Neuronal stem cell (in vitro differentiated cells): ENCODE measurements around the gene YOD1.

Experiments used
- DNase-seq: peaks from one replicate; pipeline ENCODE4 v3.0.0-alpha.2; 2013; ENCODE audit warnings: low spot score
- H2AFZ ChIP-seq: one replicate; pipeline ENCODE4 v1.6.1; 2013; ENCODE audit warnings: mild to moderate bottlenecking, low read length, inconsistent platforms
- H2AK5ac ChIP-seq: 2 replicates; pipeline ENCODE4 v1.6.1; 2013; ENCODE audit warnings: low read depth, mild to moderate bottlenecking, inconsistent platforms, low read length, moderate library complexity, mixed read lengths
- H2BK120ac ChIP-seq: 2 replicates; pipeline ENCODE4 v1.6.1; 2013; ENCODE audit warnings: low read depth, mild to moderate bottlenecking, inconsistent platforms, low read length, moderate library complexity, mixed read lengths
- H2BK12ac ChIP-seq: one replicate; pipeline ENCODE4 v1.6.1; 2013; ENCODE audit warnings: low read length, inconsistent platforms
- H2BK15ac ChIP-seq: 2 replicates; pipeline ENCODE4 v1.6.1; 2013; ENCODE audit warnings: mild to moderate bottlenecking, low read length, inconsistent platforms, mixed read lengths
- H2BK5ac ChIP-seq: one replicate; pipeline ENCODE4 v1.6.1; 2013; ENCODE audit warnings: inconsistent platforms, mild to moderate bottlenecking, low read length, moderate library complexity
- H3K14ac ChIP-seq: one replicate; pipeline ENCODE4 v1.6.1; 2013; ENCODE audit warnings: low read length, inconsistent platforms
- H3K18ac ChIP-seq: 2 replicates; pipeline ENCODE4 v1.6.1; 2013; ENCODE audit warnings: low read length, inconsistent platforms
- H3K23ac ChIP-seq: 2 replicates; pipeline ENCODE4 v1.6.1; 2013; ENCODE audit warnings: low read depth, mild to moderate bottlenecking, mixed read lengths, low read length, inconsistent platforms; ENCODE audit not compliant: poor library complexity
- H3K27ac ChIP-seq: replicated peaks from 3 replicates; pipeline ENCODE4 v1.5.1; 2013; ENCODE audit warnings: low read length, inconsistent platforms
- H3K27me3 ChIP-seq, 3 experiments: 2 replicates each; pipeline ENCODE4 v1.6.1; 2013; ENCODE audit warnings: low read length in 3 of 3, mild to moderate bottlenecking in 2 of 3, inconsistent platforms in 1 of 3, low read depth in 1 of 3, mixed read lengths in 1 of 3, moderate library complexity in 1 of 3; ENCODE audit not compliant: control insufficient read depth in 3 of 3, insufficient read depth in 3 of 3
- H3K36me3 ChIP-seq, 2 donors: replicated peaks in 1 of 2; 2 replicates each; pipeline ENCODE4 v1.6.1; 2013; ENCODE audit warnings: low read length in 2 of 2; ENCODE audit not compliant: control insufficient read depth in 2 of 2, insufficient read depth in 2 of 2
- H3K4ac ChIP-seq: 2 replicates; pipeline ENCODE4 v1.6.1; 2013; ENCODE audit warnings: inconsistent platforms, mild to moderate bottlenecking, low read length, moderate library complexity
- H3K4me1 ChIP-seq, 2 donors: 1 replicate in 1 of 2; 2 replicates in 1 of 2; pipeline ENCODE4 v1.6.1; 2013; ENCODE audit warnings: low read length in 2 of 2, low read depth in 1 of 2; ENCODE audit not compliant: control insufficient read depth in 2 of 2, insufficient read depth in 1 of 2
- H3K4me2 ChIP-seq: one replicate; pipeline ENCODE4 v1.6.1; 2013; ENCODE audit warnings: mild to moderate bottlenecking, low read length, inconsistent platforms; ENCODE audit not compliant: insufficient read depth, poor library complexity, severe bottlenecking
- H3K4me3 ChIP-seq, 2 donors: 2 replicates each; pipeline ENCODE4 v1.5.1; 2013; ENCODE audit warnings: low read length in 2 of 2, mild to moderate bottlenecking in 2 of 2, inconsistent platforms in 1 of 2, moderate library complexity in 1 of 2
- H3K79me1 ChIP-seq: one replicate; pipeline ENCODE4 v1.6.1; 2013; ENCODE audit warnings: low read depth, mild to moderate bottlenecking, inconsistent platforms, low read length, moderate library complexity
- H3K9ac ChIP-seq: one replicate; pipeline ENCODE4 v1.6.1; 2013; ENCODE audit warnings: mild to moderate bottlenecking, low read depth, low read length, inconsistent platforms; ENCODE audit not compliant: poor library complexity
- H3K9me3 ChIP-seq, 2 donors: replicated peaks in 1 of 2; 2 replicates each; pipeline versions ENCODE3 to v1.6.1; 2013; ENCODE audit warnings: low read length in 2 of 2, mild to moderate bottlenecking in 2 of 2, inconsistent platforms in 1 of 2, low read depth in 1 of 2, mixed read lengths in 1 of 2, moderate library complexity in 1 of 2; ENCODE audit not compliant: control insufficient read depth in 2 of 2, insufficient read depth in 1 of 2
- H4K8ac ChIP-seq: one replicate; pipeline ENCODE4 v1.6.1; 2013; ENCODE audit warnings: low read depth, mild to moderate bottlenecking, inconsistent platforms, low read length, moderate library complexity
- H4K91ac ChIP-seq: one replicate; pipeline ENCODE4 v1.6.1; 2013; ENCODE audit warnings: low read length, low read depth, mild to moderate bottlenecking, inconsistent platforms; ENCODE audit not compliant: poor library complexity
- WGBS, 2 donors: extraction: QIAGEN DNeasy Blood & Tissue Kit; methylation state at CpG; one replicate each; pipeline ENCODE4 v1.1.7; 2013; ENCODE audit warnings: missing lambda C conversion rate in 2 of 2, mixed read lengths in 1 of 2; ENCODE audit not compliant: insufficient read length in 2 of 2, insufficient replicate concordance in 1 of 2; ENCODE audit errors: extremely low coverage in 2 of 2; 5-methylcytosine and 5-hydroxymethylcytosine counted together

The YOD1 gene

GRCh38 chr1:207031632-207032264, 19.3 kb downstream of the YOD1 start:
- Histone ChIP-seq H3K79me1 (no peaks in the 10 kb centered on the region), H3K9ac (no peak overlapping the region), H2BK15ac (no peak overlapping the region), H2AK5ac (no peak overlapping the region), H3K4me3 (no peak overlapping the region), H2BK12ac (no peak overlapping the region), H3K27ac (no peak overlapping the region), H2BK120ac (no peak overlapping the region), H3K23ac (no peak overlapping the region), H4K8ac (no peak overlapping the region), H3K4ac (no peak overlapping the region), H4K91ac (no peak overlapping the region), H3K27me3 (peaks cover 0 to 67% (median 0%) of the 10 kb centered on the region in 3 experiments), H3K4me1 (peaks cover 0 to 7% of the 10 kb centered on the region in 2 donors), H3K4me2 (no peak overlapping the region), H2AFZ (no peak overlapping the region), H3K36me3 (no peaks in the 10 kb centered on the region), H3K14ac (no peak overlapping the region), H3K9me3 (no peaks in the 10 kb centered on the region), H2BK5ac (no peak overlapping the region), H3K18ac (no peak overlapping the region)
- WGBS, 2 donors: no CpG with 5 or more reads among the region's 7 CpGs
- no peak for DNase-seq

- no peak overlapping the region for H2BK15ac ChIP-seq
- H3K4ac ChIP-seq: no peak overlapping the region
- no peak overlapping the region for H4K91ac ChIP-seq
- H3K18ac ChIP-seq: no peak overlapping the region
- peaks cover 0 to 7% of the 10 kb centered on the region in 2 donors for H3K4me1 ChIP-seq
- H3K4me2 ChIP-seq: no peak overlapping the region
- H3K79me1 ChIP-seq: no peaks in the 10 kb centered on the region
- no peak overlapping the region for H2BK12ac ChIP-seq
- no peaks in the 10 kb centered on the region for H3K36me3 ChIP-seq
- no CpG with 5 or more reads among the region's 1 CpG for WGBS, 2 donors
- no peak overlapping the region for H2AK5ac ChIP-seq
- no peak overlapping the region for H3K4me3 ChIP-seq
- no peak overlapping the region for H2BK5ac ChIP-seq
- H3K14ac ChIP-seq: no peak overlapping the region
- no peak overlapping the region for H4K8ac ChIP-seq
- no peak overlapping the region for H2AFZ ChIP-seq
- H3K9ac ChIP-seq: no peak overlapping the region
- no peak overlapping the region for H3K23ac ChIP-seq
- H3K27me3 ChIP-seq: peaks cover 0 to 63% (median 0%) of the 10 kb centered on the region in 3 experiments
- no peak overlapping the region for H2BK120ac ChIP-seq
- no peak for DNase-seq
- H3K27ac ChIP-seq: no peak overlapping the region
- H3K9me3 ChIP-seq: no peaks in the 10 kb centered on the region
Measured at GRCh38 chr1:207031016-207031415, 20.0 kb downstream of the YOD1 start.

GRCh38 chr1:207030522-207031009, 20.4 kb downstream of the YOD1 start:
- H2AFZ ChIP-seq: no peak overlapping the region
- no peak overlapping the region for H2BK5ac ChIP-seq
- H3K9me3 ChIP-seq: no peaks in the 10 kb centered on the region
- H3K14ac ChIP-seq: no peak overlapping the region
- no peak for DNase-seq
- H3K4me1 ChIP-seq: peaks cover 0 to 7% of the 10 kb centered on the region in 2 donors
- no peak overlapping the region for H4K8ac ChIP-seq
- H3K27ac ChIP-seq: no peak overlapping the region
- no peak overlapping the region for H2AK5ac ChIP-seq
- no peak overlapping the region for H3K18ac ChIP-seq
- WGBS, 2 donors: no CpG with 5 or more reads among the region's 5 CpGs
- H3K4me2 ChIP-seq: no peak overlapping the region
- no peak overlapping the region for H4K91ac ChIP-seq
- no peak overlapping the region for H2BK12ac ChIP-seq
- no peak overlapping the region for H2BK120ac ChIP-seq
- peaks cover 0 to 62% (median 0%) of the 10 kb centered on the region in 3 experiments for H3K27me3 ChIP-seq
- H3K4ac ChIP-seq: no peak overlapping the region
- no peaks in the 10 kb centered on the region for H3K36me3 ChIP-seq
- H3K9ac ChIP-seq: no peak overlapping the region
- no peak overlapping the region for H3K23ac ChIP-seq
- H3K79me1 ChIP-seq: no peaks in the 10 kb centered on the region
- no peak overlapping the region for H2BK15ac ChIP-seq
- H3K4me3 ChIP-seq: no peak overlapping the region

- Histone ChIP-seq H3K23ac (no peak overlapping the region), H3K18ac (no peak overlapping the region), H2AFZ (no peak overlapping the region), H3K27me3 (peaks cover 0 to 64% (median 0%) of the 10 kb centered on the region in 3 experiments), H2AK5ac (no peak overlapping the region), H2BK12ac (no peak overlapping the region), H2BK15ac (no peak overlapping the region), H3K4me2 (no peak overlapping the region), H3K9me3 (no peaks in the 10 kb centered on the region), H3K36me3 (no peaks in the 10 kb centered on the region), H2BK5ac (no peak overlapping the region), H3K4me3 (no peak overlapping the region), H3K27ac (no peak overlapping the region), H4K8ac (no peak overlapping the region), H3K79me1 (no peaks in the 10 kb centered on the region), H3K4me1 (peaks cover 6 to 11% of the 10 kb centered on the region in 2 donors), H3K14ac (no peak overlapping the region), H4K91ac (no peak overlapping the region), H2BK120ac (no peak overlapping the region), H3K4ac (no peak overlapping the region), H3K9ac (no peak overlapping the region)
- no peak for DNase-seq
- no CpG with 5 or more reads among the region's 5 CpGs for WGBS, 2 donors
Measured at GRCh38 chr1:207029701-207030521, 21.1 kb downstream of the YOD1 start.
